Right cardiac atrium (tissue), 5 donors: ENCODE measurements around the gene INSRR. TPM values are rescaled to one million over a fixed set of nuclear protein-coding genes. Genes with fewer than 3 reads are reported as not detected.

Source experiments
- polyA plus RNA-seq: library from polyadenylated mRNA; stranded (reverse); fragments of 200-250 nt; gene quantifications from one replicate; pipeline ENCODE4 v1.2.3, GENCODE V29; 2013
- total RNA-seq, 4 donors: library from RNA; stranded (reverse); fragmentation: NEBNext Ultra II Directional; extraction: Animal tissue kit (Norgen Biotek cat#: 25700); gene quantifications; one replicate each; pipeline ENCODE4 v1.2.1, GENCODE V29; 2021
- donor health status: healthy with polysubstance abuse.
- donor health status: DM: no; HTN: yes; CAD: no.
- donor health status: DM: no; HTN: no; CAD: no.
- donor health status: DM: no; HTN: yes; CAD: no; lungs with severe emphysema.
- donor health status: DM: yes; HTN: yes; CAD: no.

The INSRR gene
- total and polyA plus RNA-seq, 5 donors = 0.03 to 0.07 (median 0.06) TPM

Other genes starting within 250 kb of the INSRR start
- gene HAPLN2, start 239.7 kb downstream of the INSRR start, total RNA-seq = 1 to 10 TPM in 2 of 4 donors, under 1 TPM in 2; 0.53 to 1.2 (median 1.1) TPM
- 2.0 TPM for gene HAPLN2, start 239.7 kb downstream of the INSRR start, polyA plus RNA-seq
- under 1 TPM in 2 of 4 donors, not detected in 2; 0.23 to 0.29 TPM for gene BCAN, start 217.0 kb downstream of the INSRR start, total RNA-seq
- 0.20 TPM for gene BCAN, start 217.0 kb downstream of the INSRR start, polyA plus RNA-seq
- gene NES, start 181.7 kb downstream of the INSRR start, total RNA-seq = 100 to 1,000 TPM; 146 to 282 (median 170) TPM
- 257 TPM for gene NES, start 181.7 kb downstream of the INSRR start, polyA plus RNA-seq
- gene CRABP2, start 153.5 kb downstream of the INSRR start, total RNA-seq = 1 to 10 TPM in 1 of 4 donors, under 1 TPM in 3; 0.71 to 1.6 (median 0.75) TPM
- 1.3 TPM for gene CRABP2, start 153.5 kb downstream of the INSRR start, polyA plus RNA-seq
- gene METTL25B, start 130.6 kb downstream of the INSRR start, total RNA-seq = 10 to 100 TPM; 14.4 to 19.7 (median 17.3) TPM
- 18.8 TPM for gene METTL25B, start 130.6 kb downstream of the INSRR start, polyA plus RNA-seq
- gene ISG20L2, start 130.4 kb downstream of the INSRR start, total RNA-seq = 10 to 100 TPM; 13.0 to 23.0 (median 13.9) TPM
- gene ISG20L2, start 130.4 kb downstream of the INSRR start, polyA plus RNA-seq = 9.2 TPM
- 10 to 100 TPM; 63.4 to 88.5 (median 74.9) TPM for gene MRPL24, start 118.0 kb downstream of the INSRR start, total RNA-seq
- 145 TPM for gene MRPL24, start 118.0 kb downstream of the INSRR start, polyA plus RNA-seq
- gene HDGF, start 107.4 kb downstream of the INSRR start, total RNA-seq = 100 to 1,000 TPM; 148 to 171 (median 162) TPM
- 124 TPM for gene HDGF, start 107.4 kb downstream of the INSRR start, polyA plus RNA-seq
- gene PRCC, start 91.6 kb downstream of the INSRR start, total RNA-seq = 10 to 100 TPM; 36.3 to 47.1 (median 44.1) TPM
- gene PRCC, start 91.6 kb downstream of the INSRR start, polyA plus RNA-seq = 36.0 TPM
- 1 to 10 TPM in 3 of 4 donors, under 1 TPM in 1; 0.93 to 6.3 (median 2.2) TPM for gene SH2D2A, start 42.3 kb downstream of the INSRR start, total RNA-seq
- 2.0 TPM for gene SH2D2A, start 42.3 kb downstream of the INSRR start, polyA plus RNA-seq
- gene NTRK1, start 1.7 kb upstream of the INSRR start, total RNA-seq = 1 to 10 TPM; 1.3 to 4.2 (median 1.5) TPM
- 1.1 TPM for gene NTRK1, start 1.7 kb upstream of the INSRR start, polyA plus RNA-seq
- 10 to 100 TPM in 1 of 4 donors, 1 to 10 TPM in 3; 6.6 to 10.3 (median 8.5) TPM for gene PEAR1, start 34.6 kb upstream of the INSRR start, total RNA-seq
- 6.9 TPM for gene PEAR1, start 34.6 kb upstream of the INSRR start, polyA plus RNA-seq
- gene LRRC71, start 61.5 kb upstream of the INSRR start, total RNA-seq = under 1 TPM in 1 of 4 donors, not detected in 3; 0.31 TPM
- gene LRRC71, start 61.5 kb upstream of the INSRR start, polyA plus RNA-seq = 0.18 TPM
- 10 to 100 TPM; 29.4 to 34.4 (median 30.1) TPM for gene ARHGEF11, start 186.6 kb upstream of the INSRR start, total RNA-seq
- gene ARHGEF11, start 186.6 kb upstream of the INSRR start, polyA plus RNA-seq = 19.9 TPM
- not detected for gene ETV3L, start 240.7 kb upstream of the INSRR start, total RNA-seq
- not detected for gene ETV3L, start 240.7 kb upstream of the INSRR start, polyA plus RNA-seq